K562 (cell line): ENCODE data around the gene TMPRSS5. TPM values are rescaled to one million over a fixed set of nuclear protein-coding genes. Genes with fewer than 3 reads are reported as not detected.
A peak's percentile ranks its signal among the peaks of the same experiment; 100 is the strongest.

ENCODE experiments used
- CBFA2T3 ChIP-seq: fragments of 450-650 bp; IDR thresholded peaks from 2 replicates; pipeline ENCODE4 v1.6.1; 2017
- EP400 ChIP-seq: fragments of 450-650 bp; IDR thresholded peaks from 2 replicates; pipeline ENCODE4 v1.6.1; 2017; ENCODE audit warnings: antibody characterized with exemption, mild to moderate bottlenecking, moderate library complexity
- FOXO4 ChIP-seq: fragments of 450-650 bp; formaldehyde crosslinking; IDR thresholded peaks from 2 replicates; pipeline ENCODE4 v1.4.0; 2020; ENCODE audit warnings: mild to moderate bottlenecking, moderate library complexity
- IRF9 ChIP-seq: fragments of 450-650 bp; IDR thresholded peaks from 2 replicates; pipeline ENCODE4 v1.6.1; 2016; ENCODE audit warnings: missing biosample characterization, missing genetic modification characterization
- KHSRP ChIP-seq: fragments of 450-650 bp; IDR thresholded peaks from 2 replicates; pipeline ENCODE4 v1.6.1; 2017
- MXI1 ChIP-seq: IDR thresholded peaks from 2 replicates; pipeline ENCODE4 v1.6.1; 2011; ENCODE audit warnings: low read depth, mild to moderate bottlenecking, improper control_type of control experiment, low read length
- NCOR1 ChIP-seq: fragments of 450-650 bp; IDR thresholded peaks from 2 replicates; pipeline ENCODE4 v1.6.1; 2016; ENCODE audit warnings: mild to moderate bottlenecking, moderate library complexity
- NFRKB ChIP-seq: fragments of 450-650 bp; IDR thresholded peaks from 2 replicates; pipeline ENCODE4 v1.6.1; 2016; ENCODE audit warnings: low read depth
- PBX2 ChIP-seq, 2 experiments: IDR thresholded peaks in 1 of 2; conservative IDR thresholded peaks in 1 of 2; 2 replicates each; pipeline ENCODE4 v1.6.1; 2016; ENCODE audit warnings: low read depth in 2 of 2, mild to moderate bottlenecking in 1 of 2, missing compliant biosample characterization in 1 of 2, missing genetic modification characterization in 1 of 2, moderate library complexity in 1 of 2
- POLR3A ChIP-seq: IDR thresholded peaks from 2 replicates; pipeline ENCODE4 v1.6.1; 2011; ENCODE audit warnings: borderline replicate concordance, mild to moderate bottlenecking, moderate library complexity; ENCODE audit not compliant: insufficient read length, insufficient read depth; ENCODE audit errors: extremely low read depth
- SAFB ChIP-seq: fragments of 200-400 bp; formaldehyde crosslinking; IDR thresholded peaks from 2 replicates; pipeline ENCODE4 v1.6.1; 2017; ENCODE audit warnings: low read depth, low read length, borderline replicate concordance
- ZNF395 ChIP-seq: fragments of 200-800 bp; sonication (Bioruptor generic); IDR thresholded peaks from 2 replicates; pipeline ENCODE4 v1.6.1; 2017; ENCODE audit warnings: missing genetic modification characterization, missing compliant biosample characterization
- polyA plus RNA-seq, 8 experiments: library from polyadenylated mRNA; depleted of rRNA in 4 of 8; stranded (reverse) in 5 of 8; unstranded in 3 of 8; fragments of >200 nt; fragmentation: Nextera tagmentation in 2 of 8; fragmentation: Illumina TruSeq in 1 of 8; extraction: Ambion mirVana in 2 of 8; extraction: Trizol in 1 of 8; gene quantifications; 2 replicates each; pipeline versions ENCODE4 v1.2.1 to v1.2.3, GENCODE V29; 2011 to 2014; ENCODE audit warnings: inconsistent platforms in 1 of 8, missing spikeins in 1 of 8
- total RNA-seq, 7 experiments: library from RNA; depleted of rRNA in 6 of 7; stranded (reverse); fragments of >200 nt in 6 of 7; fragmentation: Illumina TruSeq in 2 of 7; extraction: Trizol in 2 of 7; gene quantifications; 2 replicates each; pipeline versions ENCODE4 v1.2.1 to v1.2.3, GENCODE V29; 2011 to 2021; ENCODE audit warnings: low replicate concordance in 1 of 7

TMPRSS5 gene
- total and polyA plus RNA-seq, 9 of the 15 experiments (the other 6 are each of a cell fraction or from before 2014, with no cell fraction given): 0.07 to 0.49 (median 0.17) TPM; not detected in 1

GRCh38 chr11:113663567-113663966 lies 42.5 kb downstream of the TMPRSS5 start (continued):
- TF ChIP-seq IRF9 (tag) (peak; percentile 9; the same call in 1 of the 2 replicates), CBFA2T3 (peak; percentile 55), PBX2 (CRISPR knock-in tag; IDR thresholded peaks at IDR 0.05; ENCODE audit: low read depth) (no peak), PBX2 (tag; conservative IDR thresholded peaks at IDR 0.05; ENCODE audit: low read depth) (peak; percentile 80), POLR3A (no peak), ZNF395 (CRISPR knock-in tag) (peak; percentile 22; the same call in 1 of the 2 replicates), FOXO4 (no peak), KHSRP (no peak), NFRKB (peak; percentile 68; the same call in 1 of the 2 replicates), NCOR1 (no peak), SAFB (no peak), MXI1 (no peak), EP400 (no peak)
